Measurements from ENCODE around the gene SUPT16H. TPM values are rescaled to one million over a fixed set of nuclear protein-coding genes. Genes with fewer than 3 reads are reported as not detected.
A peak's percentile ranks its signal among the peaks of the same experiment; 100 is the strongest.
"Not testable (repeated sequence)": the region's sequence is repeated elsewhere in the genome, so short reads cannot be mapped to it uniquely, and the experiment has no call there.

The SUPT16H gene
- total RNA-seq, 1 experiment from 2014 or later: 145 TPM

GRCh38 chr14:21382886-21383847, 652 bp downstream of the SUPT16H start:
- Histone ChIP-seq H3K36me3 (replicated peaks; ENCODE audit: control insufficient read depth, insufficient read depth, low read length) (peaks cover 6% of the 10 kb centered on the region), H3K27me3 (ENCODE audit: control insufficient read depth, insufficient read depth, low read length) (no peaks in the 10 kb centered on the region), H3K4me3 (ENCODE audit: insufficient read depth, low read depth, low read length) (peak overlapping the region; percentile 98)
- DNase-seq: peak; percentile 49

GRCh38 chr14:21382095-21382494, 1.7 kb downstream of the SUPT16H start:
- Histone ChIP-seq H3K27me3 (ENCODE audit: control insufficient read depth, insufficient read depth, low read length) (no peaks in the 10 kb centered on the region), H3K36me3 (replicated peaks; ENCODE audit: control insufficient read depth, insufficient read depth, low read length) (peaks cover 6% of the 10 kb centered on the region), H3K4me3 (ENCODE audit: insufficient read depth, low read depth, low read length) (no peak overlapping the region)
- no peak for DNase-seq

DNA sequence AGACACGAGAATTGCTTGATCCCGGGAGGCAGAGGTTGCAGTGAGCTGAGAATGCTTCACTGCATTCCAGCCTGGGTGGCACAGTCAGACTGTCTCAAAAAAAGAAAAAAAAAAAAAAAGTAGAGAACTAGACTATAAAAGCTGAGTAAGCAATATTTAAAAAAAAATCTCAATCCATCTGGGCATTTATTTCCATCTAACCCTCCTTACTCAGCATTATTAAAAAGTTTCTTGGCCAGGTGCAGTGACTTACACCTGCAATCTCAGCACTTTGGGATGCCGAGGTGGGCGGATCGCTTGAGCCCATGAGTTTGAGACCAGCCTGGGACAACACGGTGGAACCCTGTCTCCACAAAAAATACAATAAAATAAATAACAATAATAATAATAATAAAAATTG, 4.5 kb downstream of the SUPT16H start:
- no peak overlapping the region for H3K4me3 ChIP-seq (ENCODE audit: insufficient read depth, low read depth, low read length)
- H3K27me3 ChIP-seq (ENCODE audit: control insufficient read depth, insufficient read depth, low read length): no peaks in the 10 kb centered on the region
- no peaks in the 10 kb centered on the region; the same call in none of the 2 replicates for H3K36me3 ChIP-seq (replicated peaks; ENCODE audit: control insufficient read depth, insufficient read depth, low read length)
- DNase-seq: no peak

DNA sequence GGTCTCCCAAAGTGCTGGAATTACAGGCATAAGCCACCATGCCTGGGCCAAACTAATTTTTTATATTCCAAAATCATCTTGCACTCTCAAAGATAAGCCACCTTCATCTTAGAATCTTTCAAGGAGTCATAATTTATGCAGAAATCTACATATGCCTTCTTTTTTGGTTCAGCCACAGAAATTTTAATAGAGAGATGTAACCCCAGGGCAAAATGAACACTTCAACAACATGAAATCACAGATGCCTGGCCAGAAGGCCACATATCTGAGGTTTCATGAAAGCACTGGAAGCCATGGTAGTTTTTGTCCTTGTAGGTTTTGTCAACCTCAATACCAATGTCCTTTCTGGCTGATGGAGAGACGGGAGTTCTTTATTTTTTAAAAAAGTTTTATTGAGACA, 9.8 kb downstream of the SUPT16H start:
- DNase-seq: no peak
- no peaks in the 10 kb centered on the region for H3K27me3 ChIP-seq (ENCODE audit: control insufficient read depth, insufficient read depth, low read length)
- peaks cover 13% of the 10 kb centered on the region for H3K36me3 ChIP-seq (replicated peaks; ENCODE audit: control insufficient read depth, insufficient read depth, low read length)
- H3K4me3 ChIP-seq (ENCODE audit: insufficient read depth, low read depth, low read length): no peak overlapping the region

DNA sequence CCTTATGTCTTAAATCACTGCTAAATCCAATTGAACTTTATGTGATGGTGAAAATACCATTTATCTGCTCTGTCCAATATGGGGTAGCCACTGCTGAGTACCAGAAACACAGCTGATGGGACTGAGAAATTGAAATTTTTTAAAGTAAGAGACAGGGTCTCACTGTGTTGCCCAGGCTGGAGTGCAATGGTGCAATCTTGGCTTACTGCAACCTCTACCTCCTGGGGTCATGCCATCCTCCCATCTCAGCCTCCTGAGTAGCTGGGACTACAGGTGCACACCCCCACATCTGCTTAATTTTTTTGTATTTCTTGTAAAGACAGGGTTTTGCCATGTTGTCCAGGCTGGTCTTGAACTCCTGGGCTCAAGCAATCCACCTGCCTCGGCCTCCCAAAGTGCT, 11.0 kb downstream of the SUPT16H start:
- not testable (repeated sequence) for H3K4me3 ChIP-seq (ENCODE audit: insufficient read depth, low read depth, low read length); H3K27me3 ChIP-seq (ENCODE audit: control insufficient read depth, insufficient read depth, low read length); DNase-seq
- peaks cover 20% of the 10 kb centered on the region for H3K36me3 ChIP-seq (replicated peaks; ENCODE audit: control insufficient read depth, insufficient read depth, low read length)

- Histone ChIP-seq H3K4me3 (ENCODE audit: insufficient read depth, low read depth, low read length) (no peak overlapping the region), H3K27me3 (ENCODE audit: control insufficient read depth, insufficient read depth, low read length) (no peaks in the 10 kb centered on the region), H3K36me3 (replicated peaks; ENCODE audit: control insufficient read depth, insufficient read depth, low read length) (peaks cover 37% of the 10 kb centered on the region)
- no peak for DNase-seq
These were observed 13.7 kb downstream of the SUPT16H start for GRCh38 chr14:21369949-21370679.

- DNase-seq: no peak
- H3K27me3 ChIP-seq (ENCODE audit: control insufficient read depth, insufficient read depth, low read length): no peaks in the 10 kb centered on the region
- no peak overlapping the region for H3K4me3 ChIP-seq (ENCODE audit: insufficient read depth, low read depth, low read length)
- H3K36me3 ChIP-seq (replicated peaks; ENCODE audit: control insufficient read depth, insufficient read depth, low read length): peaks cover 57% of the 10 kb centered on the region
These were observed 16.2 kb downstream of the SUPT16H start for GRCh38 chr14:21367582-21368144.

GRCh38 chr14:21356511-21356910, 27.3 kb downstream of the SUPT16H start:
- no peak for DNase-seq
- Histone ChIP-seq H3K36me3 (replicated peaks; ENCODE audit: control insufficient read depth, insufficient read depth, low read length) (peaks cover 58% of the 10 kb centered on the region), H3K4me3 (ENCODE audit: insufficient read depth, low read depth, low read length) (no peak overlapping the region), H3K27me3 (ENCODE audit: control insufficient read depth, insufficient read depth, low read length) (no peaks in the 10 kb centered on the region)

DNA sequence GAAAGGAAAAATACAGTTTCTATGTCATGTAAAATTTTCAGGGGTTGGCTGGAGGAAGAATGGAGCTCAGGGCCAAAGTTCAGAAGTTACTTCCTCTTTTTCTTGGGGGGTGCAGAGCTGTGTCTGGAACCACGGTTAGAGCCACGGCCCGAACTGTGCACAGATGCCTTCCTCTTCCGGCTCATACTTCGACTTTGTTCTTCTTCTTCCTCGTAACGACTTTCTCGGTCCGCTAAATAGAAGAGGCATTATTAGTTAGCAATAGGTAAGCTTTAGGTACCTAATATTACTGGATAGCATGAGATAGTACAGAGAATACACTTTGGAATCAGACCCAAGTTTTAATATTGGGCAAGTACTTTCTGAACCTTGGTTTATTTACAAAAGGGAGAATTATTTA, 31.2 kb downstream of the SUPT16H start:
- H3K27me3 ChIP-seq (ENCODE audit: control insufficient read depth, insufficient read depth, low read length): no peaks in the 10 kb centered on the region
- peaks cover 36% of the 10 kb centered on the region for H3K36me3 ChIP-seq (replicated peaks; ENCODE audit: control insufficient read depth, insufficient read depth, low read length)
- DNase-seq: no peak
- no peak overlapping the region for H3K4me3 ChIP-seq (ENCODE audit: insufficient read depth, low read depth, low read length)

GRCh38 chr14:21350539-21350938, 33.3 kb downstream of the SUPT16H start:
- DNase-seq: no peak

GRCh38 chr14:21347201-21347600, 36.6 kb downstream of the SUPT16H start:
- DNase-seq: no peak
- Histone ChIP-seq H3K27me3 (ENCODE audit: control insufficient read depth, insufficient read depth, low read length) (no peaks in the 10 kb centered on the region), H3K4me3 (ENCODE audit: insufficient read depth, low read depth, low read length) (no peak overlapping the region), H3K36me3 (replicated peaks; ENCODE audit: control insufficient read depth, insufficient read depth, low read length) (peaks cover 5% of the 10 kb centered on the region)

More at GRCh38 chr14:21350539-21350938, 33.3 kb downstream of the SUPT16H start:
- H3K4me3 ChIP-seq (ENCODE audit: insufficient read depth, low read depth, low read length): no peak overlapping the region
- H3K36me3 ChIP-seq (replicated peaks; ENCODE audit: control insufficient read depth, insufficient read depth, low read length): peaks cover 21% of the 10 kb centered on the region
- H3K27me3 ChIP-seq (ENCODE audit: control insufficient read depth, insufficient read depth, low read length): no peaks in the 10 kb centered on the region

DNA sequence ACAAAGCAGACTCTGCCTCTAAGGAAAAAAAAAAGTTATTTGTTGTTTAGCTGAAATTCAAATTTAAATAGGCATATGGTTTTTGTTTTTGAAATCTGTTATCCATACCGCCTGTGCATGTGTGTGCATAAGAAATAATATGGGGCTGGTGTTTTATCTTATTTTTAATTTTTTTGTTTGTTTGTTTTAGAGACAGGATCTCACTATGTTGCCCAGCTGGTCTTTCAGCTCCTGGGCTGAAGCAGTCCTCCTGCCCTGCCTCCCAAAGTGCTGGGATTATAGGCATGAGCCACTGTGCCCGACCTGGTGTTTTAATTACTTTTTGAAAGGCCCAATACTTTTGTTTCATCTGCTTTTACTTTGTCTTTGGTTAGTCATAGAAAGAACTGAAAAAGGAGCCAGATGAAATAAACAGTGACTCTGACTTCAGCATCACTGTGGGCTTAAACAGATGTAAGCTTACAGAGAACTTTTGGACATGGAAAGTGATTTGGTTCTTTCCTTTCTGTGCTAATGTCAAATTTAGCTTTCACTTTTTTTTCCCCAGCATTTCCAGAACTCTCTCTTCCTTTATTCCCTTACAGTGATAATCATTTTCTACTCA, 37.2 kb downstream of the SUPT16H start:
- no peaks in the 10 kb centered on the region for H3K27me3 ChIP-seq (ENCODE audit: control insufficient read depth, insufficient read depth, low read length)
- H3K36me3 ChIP-seq (replicated peaks; ENCODE audit: control insufficient read depth, insufficient read depth, low read length): peaks cover 1% of the 10 kb centered on the region; the same call in 1 of the 2 replicates
- H3K4me3 ChIP-seq (ENCODE audit: insufficient read depth, low read depth, low read length): no peak overlapping the region
- no peak for DNase-seq

GRCh38 chr14:21343035-21343794, 40.6 kb downstream of the SUPT16H start:
- Histone ChIP-seq H3K4me3 (ENCODE audit: insufficient read depth, low read depth, low read length) (no peak overlapping the region), H3K36me3 (replicated peaks; ENCODE audit: control insufficient read depth, insufficient read depth, low read length) (no peaks in the 10 kb centered on the region), H3K27me3 (ENCODE audit: control insufficient read depth, insufficient read depth, low read length) (no peaks in the 10 kb centered on the region)
- DNase-seq: no peak
